CD14-positive monocyte (primary cell): ENCODE data around the gene MATCAP1. TPM values are rescaled to one million over a fixed set of nuclear protein-coding genes. Genes with fewer than 3 reads are reported as not detected.

ENCODE experiments used
- DNase-seq, 3 donors: peaks; one replicate each; pipeline ENCODE4 v3.0.0-alpha.2; 2011 to 2022
- H2AFZ ChIP-seq: 2 replicates; pipeline ENCODE4 v1.6.0; 2012; ENCODE audit warnings: mild to moderate bottlenecking, low read depth, low read length, inconsistent platforms; ENCODE audit not compliant: insufficient read depth, poor library complexity, severe bottlenecking
- H3K27ac ChIP-seq, 2 donors: 1 replicate in 1 of 2; 2 replicates in 1 of 2; pipeline ENCODE4 v1.5.1; 2012 to 2013; ENCODE audit warnings: low read length in 2 of 2, control low read depth in 1 of 2, inconsistent platforms in 1 of 2, low read depth in 1 of 2, mild to moderate bottlenecking in 1 of 2
- H3K27me3 ChIP-seq, 2 donors: one replicate each; pipeline versions ENCODE4 v1.6.0 to v1.6.1; 2011 to 2013; ENCODE audit warnings: low read length in 2 of 2; ENCODE audit not compliant: control insufficient read depth in 2 of 2, insufficient read depth in 2 of 2
- H3K36me3 ChIP-seq, 2 donors: replicated peaks in 1 of 2; 1 replicate in 1 of 2; 2 replicates in 1 of 2; pipeline versions ENCODE4 v1.5.1 to v1.6.1; 2012 to 2013; ENCODE audit warnings: low read length in 2 of 2, control low read depth in 1 of 2, inconsistent platforms in 1 of 2, mild to moderate bottlenecking in 1 of 2; ENCODE audit not compliant: insufficient read depth in 2 of 2, control insufficient read depth in 1 of 2
- H3K4me1 ChIP-seq, 2 donors: 1 replicate in 1 of 2; 2 replicates in 1 of 2; pipeline versions ENCODE4 v1.5.1 to v1.6.1; 2012 to 2013; ENCODE audit warnings: low read length in 2 of 2, control low read depth in 1 of 2, inconsistent platforms in 1 of 2, mild to moderate bottlenecking in 1 of 2, moderate library complexity in 1 of 2; ENCODE audit not compliant: insufficient read depth in 2 of 2, control insufficient read depth in 1 of 2
- H3K4me2 ChIP-seq: replicated peaks from 2 replicates; pipeline ENCODE3; 2012; ENCODE audit warnings: low read length, moderate library complexity, mild to moderate bottlenecking; ENCODE audit not compliant: poor library complexity, severe bottlenecking; ENCODE audit errors: extremely low read depth
- H3K4me3 ChIP-seq, 3 experiments: fragments of 200-600 bp in 1 of 3; sonication (generic) in 1 of 3; replicated peaks in 1 of 3; 1 replicate in 2 of 3; 2 replicates in 1 of 3; pipeline ENCODE4 v1.5.1; 2011 to 2013; ENCODE audit warnings: low read length in 3 of 3, mild to moderate bottlenecking in 3 of 3, control low read depth in 2 of 3, low read depth in 2 of 3, inconsistent platforms in 1 of 3, moderate library complexity in 1 of 3
- H3K79me2 ChIP-seq: 2 replicates; pipeline ENCODE4 v1.6.0; 2012; ENCODE audit warnings: mild to moderate bottlenecking, control low read depth, inconsistent platforms, low read length, moderate library complexity; ENCODE audit not compliant: insufficient read depth
- H3K9ac ChIP-seq: 2 replicates; pipeline ENCODE4 v1.6.0; 2017; ENCODE audit warnings: low read length, mild to moderate bottlenecking; ENCODE audit not compliant: insufficient read depth, poor library complexity, severe bottlenecking
- H3K9me3 ChIP-seq, 2 donors: replicated peaks in 1 of 2; 1 replicate in 1 of 2; 2 replicates in 1 of 2; pipeline versions ENCODE4 v1.5.1 to v1.6.1; 2012 to 2013; ENCODE audit warnings: low read length in 2 of 2, control low read depth in 1 of 2; ENCODE audit not compliant: control insufficient read depth in 1 of 2, insufficient read depth in 1 of 2
- H4K20me1 ChIP-seq: 2 replicates; pipeline ENCODE4 v1.6.0; 2012; ENCODE audit warnings: mild to moderate bottlenecking, low read length, control low read depth, moderate library complexity; ENCODE audit not compliant: insufficient read depth
- H3K27ac Mint-ChIP-seq, 7 donors: one replicate each; pipeline ENCODE4 v1.8.0; 2020; ENCODE audit warnings: mild to moderate bottlenecking in 7 of 7, mixed read lengths in 7 of 7, moderate library complexity in 6 of 7, inconsistent platforms in 2 of 7
- H3K27me3 Mint-ChIP-seq, 3 donors: one replicate each; pipeline ENCODE4 v1.8.0; 2021 to 2022; ENCODE audit warnings: low read depth in 3 of 3, mild to moderate bottlenecking in 3 of 3, mixed read lengths in 3 of 3, moderate library complexity in 3 of 3, inconsistent platforms in 1 of 3
- H3K36me3 Mint-ChIP-seq, 2 donors: one replicate each; pipeline ENCODE4 v1.8.0; 2020; ENCODE audit warnings: mixed read lengths in 2 of 2, inconsistent platforms in 1 of 2, mild to moderate bottlenecking in 1 of 2
- H3K4me1 Mint-ChIP-seq: one replicate; pipeline ENCODE4 v1.8.0; 2020; ENCODE audit warnings: mild to moderate bottlenecking, mixed read lengths
- H3K4me3 Mint-ChIP-seq, 2 donors: one replicate each; pipeline ENCODE4 v1.8.0; 2020; ENCODE audit warnings: mild to moderate bottlenecking in 2 of 2, mixed read lengths in 2 of 2, moderate library complexity in 1 of 2
- H3K9me3 Mint-ChIP-seq, 7 donors: one replicate each; pipeline ENCODE4 v1.8.0; 2020 to 2022; ENCODE audit warnings: mixed read lengths in 7 of 7, mild to moderate bottlenecking in 6 of 7, moderate library complexity in 6 of 7, inconsistent platforms in 2 of 7
- WGBS: methylation state at CpG from one replicate; pipeline ENCODE4 v1.1.5; 2013; ENCODE audit warnings: missing lambda C conversion rate; ENCODE audit not compliant: insufficient coverage; 5-methylcytosine and 5-hydroxymethylcytosine counted together
- intact Hi-C, 2 donors: fragments of 100-400 bp; cut with micrococcal nuclease; formaldehyde crosslinking; loops; one replicate each; pipeline versions ENCODE4 v1.15.0 to v1.15.1; 2023
- polyA plus RNA-seq, 3 donors: library from polyadenylated mRNA; depleted of rRNA in 1 of 3; unstranded in 2 of 3; stranded (reverse) in 1 of 3; fragments of 300-500 nt in 2 of 3; fragments of >200 nt in 1 of 3; fragmentation: Illumina TruSeq in 2 of 3; gene quantifications; 1 replicate in 2 of 3; 2 replicates in 1 of 3; pipeline ENCODE4 v1.2.3, GENCODE V29; 2012 to 2021
- TF ChIP-seq, protein P1 (sequence below): fragments of 200-600 bp; IDR thresholded peaks from one replicate; pipeline ENCODE4 v1.8.0; 2022; ENCODE audit warnings: antibody characterized with exemption, mild to moderate bottlenecking

MATCAP1 gene
- polyA plus RNA-seq, 3 donors, result 0.58 to 43.3 (median 0.99) TPM

DNA sequence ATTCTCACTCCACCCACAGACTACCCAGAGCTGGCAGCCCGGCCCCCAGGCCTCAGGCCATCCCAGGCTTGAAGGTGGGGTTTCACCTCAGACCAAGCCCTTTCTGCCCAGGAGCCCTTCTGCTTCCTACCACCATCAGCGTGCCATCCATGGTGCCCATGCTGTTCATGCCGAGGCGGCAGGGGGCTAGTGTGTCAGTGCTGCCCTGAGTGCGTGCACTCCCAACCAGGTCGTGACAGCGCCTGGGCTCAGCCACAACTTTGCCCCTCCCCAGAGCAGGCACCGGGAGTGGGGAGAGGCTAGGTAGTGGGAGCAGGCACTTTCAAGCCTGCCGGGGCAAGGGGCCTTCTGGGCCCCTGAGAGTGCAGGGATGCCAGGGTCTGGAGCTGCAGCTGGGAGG lies 41.4 kb downstream of the MATCAP1 start:
- 98% methylated on average over 5 of the region's 9 CpGs for WGBS
- no peak overlapping the region for H3K27ac Mint-ChIP-seq
- Histone ChIP-seq H3K36me3 (peaks cover 95 to 100% of the 10 kb centered on the region in 2 donors), H3K27me3 (no peaks in the 10 kb centered on the region), H2AFZ (no peak overlapping the region), H3K9ac (no peak overlapping the region), H3K79me2 (no peaks in the 10 kb centered on the region), H3K4me3 (no peak overlapping the region), H3K27ac (no peak overlapping the region), H3K4me2 (no peak overlapping the region), H4K20me1 (peaks cover 81% of the 10 kb centered on the region), H3K9me3 (no peaks in the 10 kb centered on the region), H3K4me1 (no peaks in the 10 kb centered on the region)
- H3K4me3 Mint-ChIP-seq, result no peak overlapping the region
- peaks cover 94 to 100% of the 10 kb centered on the region in 2 donors for H3K36me3 Mint-ChIP-seq
- TF ChIP-seq, protein P1, sequence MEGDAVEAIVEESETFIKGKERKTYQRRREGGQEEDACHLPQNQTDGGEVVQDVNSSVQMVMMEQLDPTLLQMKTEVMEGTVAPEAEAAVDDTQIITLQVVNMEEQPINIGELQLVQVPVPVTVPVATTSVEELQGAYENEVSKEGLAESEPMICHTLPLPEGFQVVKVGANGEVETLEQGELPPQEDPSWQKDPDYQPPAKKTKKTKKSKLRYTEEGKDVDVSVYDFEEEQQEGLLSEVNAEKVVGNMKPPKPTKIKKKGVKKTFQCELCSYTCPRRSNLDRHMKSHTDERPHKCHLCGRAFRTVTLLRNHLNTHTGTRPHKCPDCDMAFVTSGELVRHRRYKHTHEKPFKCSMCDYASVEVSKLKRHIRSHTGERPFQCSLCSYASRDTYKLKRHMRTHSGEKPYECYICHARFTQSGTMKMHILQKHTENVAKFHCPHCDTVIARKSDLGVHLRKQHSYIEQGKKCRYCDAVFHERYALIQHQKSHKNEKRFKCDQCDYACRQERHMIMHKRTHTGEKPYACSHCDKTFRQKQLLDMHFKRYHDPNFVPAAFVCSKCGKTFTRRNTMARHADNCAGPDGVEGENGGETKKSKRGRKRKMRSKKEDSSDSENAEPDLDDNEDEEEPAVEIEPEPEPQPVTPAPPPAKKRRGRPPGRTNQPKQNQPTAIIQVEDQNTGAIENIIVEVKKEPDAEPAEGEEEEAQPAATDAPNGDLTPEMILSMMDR, result no peak
- DNase-seq, result no peak
- peaks cover 0 to 1% (median 0%) of the 10 kb centered on the region in 7 donors for H3K9me3 Mint-ChIP-seq
- intact Hi-C loops, result no loop called here
- peaks cover 0 to 2% (median 0%) of the 10 kb centered on the region in 3 donors for H3K27me3 Mint-ChIP-seq
- H3K4me1 Mint-ChIP-seq, result no peaks in the 10 kb centered on the region

DNA sequence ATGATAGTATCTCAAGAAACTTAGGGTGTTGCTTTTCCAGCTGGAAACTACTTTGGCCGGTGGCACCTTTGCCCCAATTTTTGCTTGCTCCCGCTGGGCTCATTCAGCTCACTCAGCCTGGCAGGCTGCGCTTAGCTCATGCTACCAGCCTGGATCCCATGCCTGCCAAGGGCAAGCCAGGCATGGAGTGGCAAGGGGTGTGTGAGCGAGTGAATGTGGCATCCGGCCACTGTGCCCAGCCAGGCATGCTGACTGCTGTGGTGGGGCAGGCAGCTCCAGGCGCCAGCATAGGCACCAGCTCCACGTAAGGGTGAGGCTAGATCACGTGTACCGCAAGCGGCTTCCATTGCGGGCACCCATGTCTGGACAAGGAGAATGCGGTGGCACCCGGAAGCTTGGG lies 42.4 kb downstream of the MATCAP1 start:
- Histone ChIP-seq H3K9me3 (no peaks in the 10 kb centered on the region), H2AFZ (no peak overlapping the region), H4K20me1 (peaks cover 74% of the 10 kb centered on the region), H3K27me3 (no peaks in the 10 kb centered on the region), H3K36me3 (peaks cover 94 to 100% of the 10 kb centered on the region in 2 donors), H3K4me3 (no peak overlapping the region), H3K79me2 (no peaks in the 10 kb centered on the region), H3K27ac (no peak overlapping the region), H3K4me2 (no peak overlapping the region), H3K4me1 (no peaks in the 10 kb centered on the region), H3K9ac (no peak overlapping the region)
- H3K27ac Mint-ChIP-seq, result no peak overlapping the region
- no peaks in the 10 kb centered on the region for H3K4me1 Mint-ChIP-seq
- H3K9me3 Mint-ChIP-seq, result peaks cover 0 to 1% (median 0%) of the 10 kb centered on the region in 7 donors
- TF ChIP-seq, protein P1, result no peak
- intact Hi-C loops, result no loop called here
- WGBS, result 95% methylated on average over 13 of the region's 13 CpGs
- H3K36me3 Mint-ChIP-seq, result peaks cover 94 to 100% of the 10 kb centered on the region in 2 donors
- peaks cover 0 to 2% (median 0%) of the 10 kb centered on the region in 3 donors for H3K27me3 Mint-ChIP-seq
- no peak overlapping the region for H3K4me3 Mint-ChIP-seq
- DNase-seq, result no peak
